ENCODE data around the gene CCDC195. TPM values are rescaled to one million over a fixed set of nuclear protein-coding genes. Genes with fewer than 3 reads are reported as not detected.
"Not testable (repeated sequence)": the region's sequence is repeated elsewhere in the genome, so short reads cannot be mapped to it uniquely, and the experiment has no call there.

CCDC195 gene
- total RNA-seq, 1 experiment from 2014 or later, result not detected

DNA sequence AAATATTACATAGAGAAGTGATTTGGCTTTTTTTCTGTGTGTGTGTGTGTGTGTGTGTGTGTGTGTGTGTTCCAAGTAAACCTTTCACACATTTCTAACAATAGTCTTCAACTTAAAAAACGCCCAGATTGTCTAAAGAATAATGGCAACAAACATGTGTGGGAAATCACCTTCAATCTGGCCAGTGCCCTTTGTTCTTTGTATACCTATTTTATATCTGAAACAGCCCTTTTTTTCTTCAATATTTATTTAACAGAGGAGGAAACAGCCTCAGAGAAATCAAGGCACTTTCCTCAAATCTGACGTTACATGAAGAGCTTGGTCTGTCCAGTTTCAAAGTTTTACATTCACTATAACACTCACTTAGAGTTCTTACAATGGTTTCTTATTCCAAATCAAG, 25.3 kb downstream of the CCDC195 start:
- no peak for DNase-seq (ENCODE audit: low read depth)

DNA sequence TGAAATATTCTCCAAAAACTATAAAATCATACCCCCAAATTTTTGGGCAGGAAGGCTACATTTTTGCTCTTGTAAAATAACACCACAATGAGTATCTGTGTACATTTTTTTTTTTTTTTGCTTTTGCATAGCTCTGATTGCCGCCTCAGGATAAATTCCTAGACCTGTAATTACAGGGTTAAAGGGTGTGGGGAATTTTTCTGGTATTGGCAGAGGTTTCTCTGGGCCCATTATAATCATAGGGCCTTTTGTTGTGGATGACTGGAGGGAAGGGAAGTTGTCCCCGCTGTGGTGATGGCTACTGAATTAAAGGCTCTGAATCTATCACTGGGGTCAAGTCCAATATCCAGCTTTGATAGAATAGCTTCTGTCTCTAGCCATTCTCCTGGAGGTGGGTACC, 26.6 kb downstream of the CCDC195 start:
- no peak for DNase-seq (ENCODE audit: low read depth)

DNA sequence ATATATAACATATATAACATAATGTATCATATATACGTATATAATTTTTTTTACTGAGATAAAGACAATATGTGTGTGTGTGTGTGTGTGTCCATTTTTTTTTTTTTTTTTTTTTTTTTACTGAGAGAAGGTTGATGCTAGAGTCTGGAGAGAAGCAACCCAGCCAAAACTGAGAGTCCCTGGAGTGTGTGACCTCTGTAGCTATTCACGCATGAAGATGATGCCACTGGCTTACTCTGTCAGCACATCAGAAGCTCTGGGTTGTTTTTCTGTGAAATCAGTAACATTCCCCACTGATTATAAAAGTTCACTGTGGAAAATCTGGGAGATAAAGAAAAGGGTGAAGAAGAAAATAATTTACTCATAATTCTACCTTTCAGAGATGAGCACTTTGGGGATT, 27.2 kb downstream of the CCDC195 start:
- no peak for DNase-seq (ENCODE audit: low read depth)

DNA sequence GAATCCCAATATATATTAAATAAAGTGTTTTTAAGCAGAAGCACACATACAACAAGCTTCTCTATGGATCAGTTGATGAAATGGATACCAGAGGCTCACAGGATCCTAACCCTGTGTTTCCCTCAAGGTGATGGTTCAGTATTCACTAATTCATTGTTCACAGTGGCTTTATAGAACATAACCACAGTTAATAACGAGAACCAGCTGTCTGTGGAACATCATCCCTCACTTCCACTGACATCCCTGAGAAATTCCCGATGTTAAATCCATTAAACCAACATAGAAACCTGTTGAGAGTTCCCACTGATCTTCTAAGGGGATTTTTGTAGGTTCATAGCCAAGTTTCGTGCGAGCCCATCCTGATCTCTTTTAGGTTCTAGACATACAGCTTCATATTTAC, 29.0 kb downstream of the CCDC195 start:
- no peak for DNase-seq (ENCODE audit: low read depth)

DNA sequence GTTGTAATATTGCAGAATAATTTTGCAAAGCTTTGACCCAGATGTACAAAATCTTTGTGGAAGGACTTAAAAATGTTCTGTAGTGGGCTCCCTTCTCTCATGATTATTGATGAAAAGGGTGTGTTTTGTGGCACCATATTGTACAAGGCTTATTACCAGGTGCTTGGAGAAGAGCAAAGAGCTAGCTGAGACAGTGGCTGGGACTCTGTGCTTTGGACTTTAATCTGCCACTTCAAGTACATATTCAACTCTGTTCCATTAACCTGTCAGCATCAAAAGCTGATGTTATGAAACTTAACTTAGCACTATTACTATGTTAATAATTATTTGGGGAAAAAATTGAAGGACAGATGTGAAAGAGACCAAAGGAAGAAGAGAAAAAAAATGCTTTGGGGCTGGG, 31.0 kb downstream of the CCDC195 start:
- no peak for DNase-seq (ENCODE audit: low read depth)

DNA sequence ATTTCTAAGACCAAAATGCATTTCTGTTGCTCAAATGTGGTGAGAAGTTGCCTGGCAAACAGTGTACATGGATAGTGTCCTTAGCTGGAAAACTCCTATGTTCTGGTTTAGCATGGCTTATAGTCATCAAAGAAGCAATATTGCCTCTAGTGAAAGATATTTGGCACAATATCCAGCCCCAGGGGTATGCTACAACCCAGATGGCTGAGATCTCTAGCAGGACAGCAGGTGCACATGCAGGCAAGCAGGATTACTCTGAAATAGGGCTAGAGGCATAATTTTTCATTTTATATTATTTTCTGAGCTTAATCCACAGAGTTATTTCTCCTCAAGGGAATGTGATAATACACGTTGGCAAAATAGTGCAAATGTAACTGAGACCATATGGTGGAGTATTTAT, 34.0 kb downstream of the CCDC195 start:
- DNase-seq (ENCODE audit: low read depth), result no peak

DNA sequence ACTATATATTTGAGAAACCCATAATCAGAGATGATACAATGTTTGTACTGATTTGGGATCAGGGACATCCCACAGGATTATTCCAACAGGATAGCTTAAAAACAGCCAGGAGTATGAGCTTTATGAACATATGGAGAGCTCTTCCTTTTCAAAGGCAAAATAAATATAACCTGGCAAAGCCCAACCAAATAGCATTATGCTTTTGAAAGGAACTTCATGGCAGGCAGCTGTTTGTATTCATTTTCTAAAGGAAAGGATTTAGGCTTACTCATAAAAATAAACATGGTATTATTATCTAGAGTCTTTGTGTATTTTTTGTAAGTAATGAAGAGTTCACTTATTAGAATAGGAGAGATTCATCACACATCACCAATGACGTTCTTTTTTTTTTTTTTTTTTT, 44.4 kb downstream of the CCDC195 start:
- DNase-seq (ENCODE audit: low read depth), result no peak

DNA sequence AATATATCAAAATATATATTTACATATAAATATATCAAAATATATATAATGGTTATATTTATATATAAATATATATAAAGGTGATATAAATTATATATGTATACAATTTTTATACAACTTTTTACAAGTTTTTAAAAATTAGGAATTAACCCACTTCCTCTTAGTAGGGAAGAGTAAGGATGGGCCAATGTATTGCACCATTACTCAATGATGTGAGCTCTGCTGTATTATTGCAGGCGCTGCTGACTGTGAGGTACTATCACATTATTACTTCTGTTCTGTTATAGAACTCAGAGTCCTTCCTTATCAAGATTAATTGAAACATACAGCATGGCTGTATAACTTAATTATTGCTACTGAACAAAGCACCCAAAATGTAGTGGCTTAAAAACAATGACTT, 46.0 kb downstream of the CCDC195 start:
- no peak for DNase-seq (ENCODE audit: low read depth)

DNA sequence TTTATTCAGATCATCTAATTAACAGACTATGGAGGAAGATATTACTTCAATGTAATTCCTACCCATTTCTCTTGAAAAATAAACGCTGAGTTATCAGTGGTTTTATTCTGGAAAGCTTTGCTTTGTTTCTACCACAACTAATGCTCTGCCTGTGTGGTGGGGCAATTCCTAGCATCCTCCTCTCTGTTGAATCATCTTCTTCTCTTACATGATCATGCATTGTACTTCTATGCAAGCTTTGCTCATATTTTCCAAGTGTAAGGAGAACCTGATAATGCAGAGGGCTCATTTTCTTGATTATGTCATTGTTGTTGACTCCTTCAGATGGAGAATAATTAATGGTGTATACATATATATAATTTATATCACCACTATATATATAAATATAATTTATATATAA, 46.7 kb downstream of the CCDC195 start:
- no peak for DNase-seq (ENCODE audit: low read depth)

DNA sequence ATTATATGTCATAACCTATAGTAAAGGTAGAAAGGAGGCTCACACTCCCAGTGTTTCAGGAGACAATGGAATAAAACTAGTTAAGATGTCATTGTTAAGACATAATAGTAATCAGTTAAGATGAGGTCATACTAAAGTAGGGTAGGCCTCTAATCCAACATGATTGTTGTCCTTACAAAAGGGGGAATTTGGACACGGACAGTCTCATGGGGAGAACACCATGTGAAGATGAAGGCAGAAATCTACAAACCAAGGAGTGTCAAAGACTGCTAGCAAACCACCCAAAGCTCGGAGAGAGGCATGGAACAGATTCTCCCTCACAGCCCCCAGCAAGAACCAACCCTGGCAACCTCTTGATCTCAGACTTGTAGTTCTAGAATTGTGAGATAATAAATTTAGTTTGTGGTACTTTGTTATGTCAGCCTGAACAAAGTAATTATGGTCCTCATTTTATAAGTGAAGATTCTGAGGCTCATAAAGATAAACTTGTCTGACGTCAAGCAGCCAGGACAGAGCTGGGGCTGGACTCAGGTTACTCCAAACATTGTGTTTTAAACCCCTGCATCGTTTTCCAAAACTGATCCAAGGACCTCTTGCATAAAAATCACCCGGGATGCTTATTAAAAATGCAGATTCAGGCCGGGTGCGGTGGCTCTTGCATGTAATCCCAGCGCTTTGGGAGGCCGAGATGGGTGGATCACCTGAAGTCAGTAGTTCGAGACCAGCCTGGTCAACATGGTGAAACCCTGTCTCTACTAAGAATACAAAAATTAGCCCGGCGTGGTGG, 47.8 kb downstream of the CCDC195 start:
- no peak for DNase-seq (ENCODE audit: low read depth)

DNA sequence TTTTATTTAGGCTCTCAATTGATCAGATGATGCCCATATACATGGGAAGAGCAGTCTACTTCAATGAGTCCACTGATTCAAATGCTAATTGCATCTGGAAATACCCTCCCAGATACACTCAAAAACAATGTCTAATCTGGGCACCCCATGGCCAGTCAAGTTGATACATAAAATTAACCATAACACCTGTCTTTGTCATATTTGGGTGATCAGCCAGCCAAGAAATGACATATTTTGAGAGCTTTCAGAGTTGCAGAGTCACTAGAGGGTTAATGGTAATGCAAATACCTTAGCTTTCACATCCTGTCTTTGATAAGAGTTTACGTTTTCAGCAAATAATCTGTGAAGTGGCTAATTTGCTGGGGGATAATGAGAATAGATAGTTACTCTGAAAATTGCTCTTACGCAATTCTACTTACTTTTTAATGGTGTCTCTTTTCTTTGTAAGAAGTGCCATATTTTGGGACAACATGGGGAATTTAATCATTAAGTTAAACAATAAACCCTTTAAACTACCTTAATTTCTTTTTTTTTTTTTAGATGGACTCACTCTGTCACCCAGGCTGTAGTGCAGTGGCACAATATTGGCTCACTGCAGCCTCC, 49.1 kb downstream of the CCDC195 start:
- no peak for DNase-seq (ENCODE audit: low read depth)

DNA sequence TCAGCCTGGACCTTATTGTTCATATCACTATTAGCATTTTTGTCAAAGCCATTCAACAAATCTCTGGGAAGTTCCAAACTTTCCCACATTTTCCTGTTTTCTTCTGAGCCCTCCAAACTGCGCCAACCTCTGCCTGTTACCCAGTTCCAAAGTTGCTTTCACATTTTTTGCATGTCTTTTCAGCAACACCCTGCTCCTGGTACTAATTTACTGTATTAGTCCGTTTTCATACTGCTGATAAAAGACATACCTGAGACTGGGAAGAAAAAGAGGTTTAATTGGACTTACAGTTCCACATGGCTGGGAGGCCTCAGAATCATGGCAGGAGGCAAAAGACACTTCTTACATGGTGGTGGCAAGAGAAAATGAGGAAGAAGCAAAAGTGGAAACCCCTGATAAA, 52.8 kb downstream of the CCDC195 start:
- DNase-seq (ENCODE audit: low read depth), result not testable (repeated sequence)

DNA sequence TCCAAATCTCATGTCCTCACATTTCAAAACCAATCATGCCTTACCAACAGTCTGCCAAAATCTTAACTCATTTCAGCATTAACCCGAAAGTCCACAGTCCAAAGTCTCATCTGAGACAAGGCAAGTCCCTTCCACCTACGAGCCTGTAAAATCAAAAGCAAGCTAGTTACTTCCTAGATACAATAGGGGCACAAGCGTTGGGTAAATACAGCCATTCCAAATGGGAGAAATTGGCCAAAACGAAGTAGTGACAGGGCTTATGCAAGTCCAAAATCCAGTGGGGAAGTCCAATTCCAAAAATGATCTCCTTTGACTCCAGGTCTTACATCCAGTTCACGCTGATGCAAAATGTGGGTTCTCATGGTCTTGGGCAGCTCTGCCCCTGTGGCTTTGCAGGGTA, 54.5 kb downstream of the CCDC195 start:
- DNase-seq (ENCODE audit: low read depth), result not testable (repeated sequence)

DNA sequence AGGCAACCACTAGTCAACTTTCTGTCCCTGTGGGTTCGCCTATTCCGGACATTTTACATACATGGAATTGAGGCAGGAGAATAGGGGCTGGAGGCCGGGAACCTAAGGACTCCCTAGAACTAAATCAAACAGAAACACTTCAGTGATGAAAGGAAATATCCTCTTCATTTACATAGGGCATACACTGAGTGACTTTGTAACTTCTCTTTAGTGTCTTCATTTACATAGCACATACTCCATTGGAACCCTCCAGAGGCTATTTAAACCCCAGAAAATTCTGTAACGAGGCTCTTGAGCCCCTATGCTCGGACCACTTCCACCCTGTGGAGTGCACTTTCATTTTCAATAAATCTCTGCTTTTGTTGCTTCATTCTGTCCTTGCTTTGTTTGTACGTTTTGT, 56.5 kb downstream of the CCDC195 start:
- no peak for DNase-seq (ENCODE audit: low read depth)

DNA sequence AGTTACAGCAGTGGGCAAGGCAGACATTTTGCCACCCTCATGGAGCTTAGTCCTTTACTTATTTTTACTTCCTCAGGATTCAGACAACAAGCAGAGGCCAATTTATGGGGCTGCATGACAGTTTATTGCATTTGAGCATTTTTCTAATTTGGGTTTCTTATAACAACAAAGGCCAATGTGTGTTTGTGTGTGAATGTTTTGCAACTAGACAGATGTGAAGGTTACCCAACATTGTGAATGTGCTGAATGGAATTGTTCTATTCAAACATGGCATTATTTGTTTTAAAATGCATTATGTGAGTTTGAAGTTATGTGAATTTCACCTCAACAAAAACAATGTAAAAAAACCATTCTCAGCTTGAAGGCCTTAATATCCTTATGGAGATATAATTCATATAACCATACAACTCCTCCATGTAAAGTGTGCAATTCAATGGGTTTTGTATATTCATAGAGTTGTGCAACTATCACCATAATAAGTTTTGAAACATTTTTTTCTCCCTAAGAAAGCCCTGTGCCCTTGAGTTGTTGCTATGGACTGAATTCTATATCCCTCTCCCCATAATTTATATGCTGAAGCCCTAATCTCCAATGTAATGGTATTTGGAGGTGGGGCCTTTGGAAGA, 57.3 kb downstream of the CCDC195 start:
- no peak for DNase-seq (ENCODE audit: low read depth)

DNA sequence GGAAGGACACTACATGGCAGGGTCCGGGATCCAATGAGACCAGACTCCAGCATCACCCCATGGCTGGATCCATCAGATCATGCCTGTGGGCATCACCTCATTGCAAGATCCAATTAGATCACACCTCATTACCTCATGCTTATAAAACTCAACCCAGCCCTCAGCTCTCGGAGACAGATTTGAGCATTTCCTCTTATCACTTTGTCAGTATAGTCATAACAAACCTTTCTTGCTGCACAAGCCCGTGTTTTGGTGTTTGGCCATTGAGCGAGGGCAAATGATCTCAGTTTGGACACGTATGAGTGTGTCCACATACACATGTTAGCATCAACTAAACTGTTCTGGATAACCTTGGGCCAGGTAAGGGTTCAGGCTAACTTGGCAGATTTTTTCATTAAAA, 58.8 kb downstream of the CCDC195 start:
- no peak for DNase-seq (ENCODE audit: low read depth)

DNA sequence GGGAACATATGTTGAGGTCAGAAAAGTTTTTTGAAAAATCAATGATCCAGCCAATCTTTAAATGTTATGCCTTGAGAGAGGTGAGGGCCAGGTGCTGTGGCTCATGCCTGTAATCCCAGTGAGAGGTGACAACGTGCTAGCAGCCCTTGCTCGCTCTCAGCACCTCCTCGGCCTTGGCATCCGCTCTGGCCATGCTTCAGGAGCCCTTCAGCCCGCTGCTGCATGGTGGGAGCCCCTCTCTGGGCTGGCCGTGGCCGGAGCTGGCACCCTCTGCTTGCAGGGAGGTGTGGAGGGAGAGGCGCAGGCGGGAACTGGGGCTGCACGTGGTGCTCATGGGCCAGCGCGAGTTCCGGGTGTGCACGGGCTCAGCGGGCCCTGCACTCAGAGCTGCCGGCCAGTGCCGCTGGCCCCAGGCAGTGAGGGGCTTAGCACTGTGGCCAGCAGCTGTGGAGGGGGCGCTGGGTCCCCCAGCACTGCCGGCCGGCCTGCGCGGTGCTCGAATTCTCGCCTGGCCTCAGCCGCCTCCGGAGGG, 61.1 kb downstream of the CCDC195 start:
- DNase-seq (ENCODE audit: low read depth), result no peak

Other genes with a start within 250 kb of the CCDC195 start
- gene CUL3, start 131.0 kb downstream of the CCDC195 start, total RNA-seq (2014; rRNA removed; shearing (Covaris generic)), result 69.8 and 79.8 TPM in 2 replicates